HK-2 (cell line): Measurements from ENCODE around the gene RADIL.

Experiments used
- DNase-seq: peaks from one replicate; pipeline ENCODE4 v3.0.0-alpha.2; 2018; ENCODE audit not compliant: unreplicated experiment

Gene RADIL

GRCh38 chr7:4851459-4852422 is 31.8 kb downstream of the RADIL start:
- no peak for DNase-seq

GRCh38 chr7:4850262-4850795 is 33.2 kb downstream of the RADIL start:
- DNase-seq = no peak

GRCh38 chr7:4849390-4849789 is 34.1 kb downstream of the RADIL start:
- no peak for DNase-seq

- no peak for DNase-seq
These were observed 37.8 kb downstream of the RADIL start for GRCh38 chr7:4845740-4846142.

GRCh38 chr7:4842319-4843064 is 41.0 kb downstream of the RADIL start:
- no peak for DNase-seq

- no peak for DNase-seq
These were observed 41.7 kb downstream of the RADIL start for GRCh38 chr7:4841836-4842235.

- DNase-seq = no peak
These were observed 42.3 kb downstream of the RADIL start for GRCh38 chr7:4841007-4841784.

- DNase-seq = no peak
These were observed 43.4 kb downstream of the RADIL start for GRCh38 chr7:4840079-4840501.

GRCh38 chr7:4838626-4839334 is 44.7 kb downstream of the RADIL start:
- no peak for DNase-seq

- DNase-seq = no peak
These were observed 45.5 kb downstream of the RADIL start for GRCh38 chr7:4837803-4838625.

- no peak for DNase-seq
These were observed 46.3 kb downstream of the RADIL start for GRCh38 chr7:4837041-4837802.

GRCh38 chr7:4836206-4836661 is 47.3 kb downstream of the RADIL start:
- no peak for DNase-seq

- DNase-seq = no peak
These were observed 47.9 kb downstream of the RADIL start for GRCh38 chr7:4835398-4836205.

GRCh38 chr7:4834601-4835397 is 48.7 kb downstream of the RADIL start:
- no peak for DNase-seq

GRCh38 chr7:4833691-4834600 is 49.6 kb downstream of the RADIL start:
- no peak for DNase-seq

GRCh38 chr7:4833176-4833575 is 50.3 kb downstream of the RADIL start:
- DNase-seq = no peak

GRCh38 chr7:4832711-4833110 is 50.8 kb downstream of the RADIL start:
- DNase-seq = no peak
